DMS 273 (cell line): Measurements from ENCODE around the gene HS3ST5.
"Not testable (repeated sequence)": the region's sequence is repeated elsewhere in the genome, so short reads cannot be mapped to it uniquely, and the experiment has no call there.

Source experiments
- DNase-seq: peaks from one replicate; lab custom pipeline; 2025; ENCODE audit not compliant: unreplicated experiment; lab: John Stamatoyannopoulos, UW

Gene HS3ST5

GRCh38 chr6:114055763-114056162 lies 287.1 kb downstream of the HS3ST5 start:
- DNase-seq, result no peak

GRCh38 chr6:114055349-114055748 lies 287.5 kb downstream of the HS3ST5 start:
- DNase-seq, result no peak

- DNase-seq, result no peak
These were observed 289.0 kb downstream of the HS3ST5 start for GRCh38 chr6:114053791-114054190.

- no peak for DNase-seq
These were observed 290.7 kb downstream of the HS3ST5 start for GRCh38 chr6:114052141-114052540.

GRCh38 chr6:114051031-114051430 lies 291.8 kb downstream of the HS3ST5 start:
- DNase-seq, result no peak

- no peak for DNase-seq
These were observed 293.4 kb downstream of the HS3ST5 start for GRCh38 chr6:114049367-114049966.

GRCh38 chr6:114044566-114044965 lies 298.3 kb downstream of the HS3ST5 start:
- DNase-seq, result not testable (repeated sequence)

GRCh38 chr6:114042267-114043016 lies 300.4 kb downstream of the HS3ST5 start:
- DNase-seq, result no peak

- DNase-seq, result no peak
These were observed 302.0 kb downstream of the HS3ST5 start for GRCh38 chr6:114040871-114041270.

- DNase-seq, result no peak
These were observed 303.0 kb downstream of the HS3ST5 start for GRCh38 chr6:114039841-114040240.

- no peak for DNase-seq
These were observed 309.2 kb downstream of the HS3ST5 start for GRCh38 chr6:114033606-114034005.

- peak; percentile 17 for DNase-seq
These were observed 310.1 kb downstream of the HS3ST5 start for GRCh38 chr6:114032721-114033120.

GRCh38 chr6:114030767-114031166 lies 312.1 kb downstream of the HS3ST5 start:
- DNase-seq, result no peak

GRCh38 chr6:114024746-114025145 lies 318.1 kb downstream of the HS3ST5 start:
- DNase-seq, result no peak

- no peak for DNase-seq
These were observed 322.6 kb downstream of the HS3ST5 start for GRCh38 chr6:114020196-114020595.

GRCh38 chr6:114017146-114017545 lies 325.7 kb downstream of the HS3ST5 start:
- not testable (repeated sequence) for DNase-seq

GRCh38 chr6:114014106-114014505 lies 328.7 kb downstream of the HS3ST5 start:
- DNase-seq, result not testable (repeated sequence)

- DNase-seq, result not testable (repeated sequence)
These were observed 331.3 kb downstream of the HS3ST5 start for GRCh38 chr6:114011486-114011885.

- no peak for DNase-seq
These were observed 332.3 kb downstream of the HS3ST5 start for GRCh38 chr6:114010540-114010939.

- no peak for DNase-seq
These were observed 333.6 kb downstream of the HS3ST5 start for GRCh38 chr6:114009192-114009591.

- no peak for DNase-seq
These were observed 334.5 kb downstream of the HS3ST5 start for GRCh38 chr6:114008331-114008730.

- no peak for DNase-seq
These were observed 335.3 kb downstream of the HS3ST5 start for GRCh38 chr6:114007516-114007915.
